Mesendoderm (in vitro differentiated cells): Measurements from ENCODE around the gene CFB. TPM values are rescaled to one million over a fixed set of nuclear protein-coding genes. Genes with fewer than 3 reads are reported as not detected.

ENCODE experiments used
- small RNA-seq: library from polyadenylated mRNA; stranded (forward); fragments of <200 nt; extraction: miRNeasy Mini kit (QIAGEN cat#:217004); gene quantifications from one replicate; pipeline ENCODE3, GENCODE V24; 2013; ENCODE audit not compliant: insufficient read depth

CFB gene

Small RNA genes within 50 kb of the gene (small RNA-seq; reads per million reads assigned to genes)
- gene AL645922.1: not detected
